Superior temporal gyrus (tissue), 1 donor: ENCODE data around the gene PKNOX1.
"Not testable (repeated sequence)": the region's sequence is repeated elsewhere in the genome, so short reads cannot be mapped to it uniquely, and the experiment has no call there.

ENCODE experiments used
- DNase-seq: peaks from one replicate; pipeline ENCODE4 v3.0.0-alpha.2; 2016; ENCODE audit errors: extremely low spot score

Gene PKNOX1

DNA sequence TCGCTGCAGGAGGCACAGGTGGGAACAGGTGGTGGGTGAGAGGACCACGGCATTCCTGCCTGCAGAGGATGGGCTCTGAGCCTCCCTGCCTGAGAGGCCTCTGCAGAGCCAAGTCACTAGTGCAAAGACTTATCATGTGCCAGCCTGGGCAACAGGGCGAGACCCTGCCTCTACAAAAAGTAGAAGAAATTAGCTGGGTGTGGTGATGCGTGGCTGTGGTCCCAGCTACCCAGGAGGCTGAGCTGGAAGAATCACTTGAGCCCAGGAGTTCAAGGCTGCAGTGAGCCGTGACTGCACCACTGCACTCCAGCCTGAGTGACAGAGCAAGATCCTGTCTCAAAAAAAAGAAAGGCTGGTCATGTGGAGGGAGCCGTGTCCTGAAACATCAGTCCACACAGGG is 46.4 kb downstream of the PKNOX1 start:
- DNase-seq: no peak

- DNase-seq: no peak
These were observed 46.8 kb downstream of the PKNOX1 start for GRCh38 chr21:43021191-43021590.

- no peak for DNase-seq
These were observed 47.6 kb downstream of the PKNOX1 start for GRCh38 chr21:43021756-43022600.

DNA sequence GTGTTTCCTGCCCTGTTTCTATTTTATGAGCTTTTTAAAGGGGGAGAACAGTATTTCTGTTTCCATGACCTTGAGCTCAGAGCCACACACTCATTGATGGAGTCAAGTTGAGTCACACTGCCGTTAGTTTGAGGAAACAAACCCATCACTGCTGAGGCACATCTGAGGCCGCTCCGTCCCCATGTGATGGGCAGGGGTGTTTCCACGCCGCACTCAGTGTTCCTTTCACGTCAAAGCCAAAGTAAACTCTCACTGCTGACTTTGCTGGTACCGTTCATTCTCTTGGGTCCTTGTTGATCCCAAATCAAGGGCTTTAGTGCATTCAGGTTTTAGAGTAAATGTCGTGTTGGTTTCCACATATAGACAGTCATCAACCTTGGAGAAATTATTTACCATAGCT is 48.8 kb downstream of the PKNOX1 start:
- no peak for DNase-seq

- DNase-seq: no peak
These were observed 50.2 kb downstream of the PKNOX1 start for GRCh38 chr21:43024439-43025136.

DNA sequence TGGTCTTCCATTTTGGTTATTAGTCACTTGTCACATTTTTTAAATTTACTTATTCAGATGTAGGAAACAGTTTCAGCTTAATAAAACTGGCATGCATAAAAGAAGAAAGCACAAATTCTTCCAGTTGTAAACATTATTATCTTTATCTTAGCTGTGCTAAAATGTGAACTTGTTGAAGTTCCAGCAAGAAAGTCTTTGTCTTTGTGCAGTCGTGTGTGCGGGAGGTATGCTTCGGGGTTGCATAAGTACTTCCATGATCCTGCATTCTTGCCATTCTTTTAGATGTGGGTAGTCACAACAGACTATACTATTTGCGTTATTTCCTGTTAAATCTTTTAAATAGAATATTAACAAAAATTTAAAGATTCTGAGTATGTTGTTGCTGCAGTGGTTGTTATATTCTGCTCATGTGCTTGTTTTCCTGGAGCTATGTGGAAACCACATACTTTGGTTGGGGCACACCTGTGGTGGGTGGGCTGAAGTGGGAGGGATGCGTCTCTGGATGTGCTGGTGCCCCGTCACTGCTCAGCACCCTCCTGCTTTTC is 51.3 kb downstream of the PKNOX1 start:
- no peak for DNase-seq

DNA sequence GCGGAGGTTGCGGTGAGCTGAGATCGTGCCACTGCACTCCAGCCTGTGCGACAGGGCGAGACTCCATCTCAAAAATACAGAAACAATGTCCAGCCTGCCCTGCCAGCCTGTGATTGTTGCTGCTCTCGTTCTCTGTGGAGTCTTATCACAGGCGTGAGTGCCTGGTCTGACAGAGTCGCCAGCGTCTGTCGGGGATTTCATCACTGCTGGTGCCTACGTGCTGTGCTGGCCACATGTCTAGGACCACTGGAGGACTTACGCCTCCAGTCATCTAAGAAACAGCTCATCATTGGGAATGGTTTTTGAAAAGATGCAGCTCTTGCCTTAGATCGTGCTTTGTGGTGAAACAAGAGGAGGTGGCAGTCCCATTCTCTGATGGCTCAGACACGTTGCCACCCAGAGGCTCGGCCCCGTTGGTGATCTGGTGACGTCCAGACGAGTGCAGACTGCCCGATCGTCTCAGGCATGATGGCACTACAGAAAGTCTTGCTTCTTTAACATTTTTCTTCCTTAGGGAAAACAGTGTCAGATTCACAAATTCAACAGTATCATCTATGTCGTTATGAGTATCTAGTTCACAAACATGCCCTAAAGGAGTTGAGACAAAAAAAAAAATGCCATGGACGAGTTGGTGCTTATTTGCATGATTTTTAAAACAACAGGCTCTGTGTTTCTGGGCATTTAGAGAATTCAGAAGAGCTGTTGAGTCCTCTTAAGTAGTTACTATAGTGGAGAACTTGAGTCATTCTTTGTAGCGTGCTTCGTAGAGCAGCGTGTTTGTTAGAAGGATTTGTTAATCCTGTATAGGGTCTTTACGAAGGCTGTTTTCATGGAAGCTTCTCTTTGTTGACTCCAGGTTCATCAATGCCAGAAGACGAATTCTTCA is 53.7 kb downstream of the PKNOX1 start:
- DNase-seq: no peak

- DNase-seq: no peak
These were observed 55.4 kb downstream of the PKNOX1 start for GRCh38 chr21:43029785-43030184.

- DNase-seq: no peak
These were observed 56.8 kb downstream of the PKNOX1 start for GRCh38 chr21:43031121-43031619.

GRCh38 chr21:43034101-43034500 is 59.7 kb downstream of the PKNOX1 start:
- no peak for DNase-seq

DNA sequence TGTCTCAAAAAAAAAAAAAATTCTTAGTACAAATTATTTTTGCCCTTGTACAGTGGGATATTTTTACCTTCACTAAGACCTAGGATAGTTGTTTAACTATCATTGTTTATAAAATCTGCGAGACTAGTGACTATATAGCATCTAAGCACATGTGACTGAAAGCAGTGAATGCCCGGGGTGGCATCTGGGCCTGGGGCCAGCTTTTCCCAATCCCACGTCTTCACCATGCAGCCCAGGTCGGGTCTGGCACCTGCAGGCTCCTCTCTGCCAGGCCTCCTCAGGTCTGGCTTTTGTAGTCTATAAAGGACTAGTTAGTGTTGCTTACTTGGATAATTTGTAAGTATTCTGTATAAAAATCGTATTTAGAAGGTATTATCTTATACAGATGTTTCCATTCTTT is 60.5 kb downstream of the PKNOX1 start:
- DNase-seq: no peak

- not testable (repeated sequence) for DNase-seq
These were observed 62.5 kb downstream of the PKNOX1 start for GRCh38 chr21:43036889-43037288.

DNA sequence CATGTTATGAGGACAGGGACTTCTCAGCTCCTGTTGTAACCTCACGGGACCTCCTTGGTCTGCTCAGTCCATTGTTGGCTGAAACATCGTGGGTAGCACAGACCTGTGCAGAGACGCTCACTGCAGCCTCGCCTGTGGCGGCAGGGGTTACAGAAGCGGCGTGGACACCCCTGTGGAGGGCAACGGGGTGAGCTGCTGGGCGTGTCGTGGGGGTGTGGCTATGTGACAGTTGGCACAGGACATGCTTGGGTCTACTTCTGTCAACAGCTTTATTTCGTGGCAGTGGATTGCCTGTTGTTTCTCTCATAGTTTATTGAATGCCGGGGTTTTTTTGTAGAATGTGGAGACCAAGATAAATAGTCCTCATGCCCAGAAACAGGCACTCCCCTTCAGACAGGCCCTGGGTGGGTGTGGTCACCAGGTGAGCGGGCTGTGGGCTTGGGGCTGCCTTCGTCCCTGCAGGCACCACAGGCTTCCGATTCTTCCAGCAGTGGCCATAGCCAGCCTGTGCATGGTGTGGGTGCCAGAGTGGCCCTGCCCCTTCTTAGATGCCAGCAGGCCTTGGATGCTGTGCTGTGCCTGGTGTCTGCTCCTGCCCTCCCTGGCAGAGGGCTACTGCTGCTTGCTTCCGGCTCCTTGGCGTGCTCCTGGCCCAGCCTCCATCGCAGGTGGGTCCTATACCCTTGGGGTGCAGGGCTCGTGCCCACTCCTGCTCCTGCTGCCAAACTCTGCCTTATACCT is 63.7 kb downstream of the PKNOX1 start:
- not testable (repeated sequence) for DNase-seq

DNA sequence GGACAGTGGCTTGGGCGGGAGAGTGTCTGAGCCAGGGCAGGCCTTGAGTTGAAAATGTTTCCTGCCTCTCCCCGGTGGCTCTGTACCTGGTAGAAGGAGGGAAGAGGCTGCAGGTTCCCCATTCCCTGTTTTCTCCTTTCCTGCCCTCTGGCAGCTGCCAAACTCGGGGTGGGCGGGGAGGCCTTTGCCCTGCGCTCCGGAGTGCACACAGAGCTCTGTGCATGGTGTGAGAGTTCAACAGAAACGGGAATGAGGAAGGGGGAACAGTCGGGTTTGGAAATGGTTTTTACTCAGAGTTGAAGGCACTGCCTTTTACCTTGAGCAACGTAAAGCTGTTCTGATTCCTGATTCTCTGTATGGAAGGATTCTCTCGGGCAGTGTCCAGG is 64.3 kb downstream of the PKNOX1 start:
- not testable (repeated sequence) for DNase-seq

GRCh38 chr21:43042169-43042568 is 67.8 kb downstream of the PKNOX1 start:
- not testable (repeated sequence) for DNase-seq

DNA sequence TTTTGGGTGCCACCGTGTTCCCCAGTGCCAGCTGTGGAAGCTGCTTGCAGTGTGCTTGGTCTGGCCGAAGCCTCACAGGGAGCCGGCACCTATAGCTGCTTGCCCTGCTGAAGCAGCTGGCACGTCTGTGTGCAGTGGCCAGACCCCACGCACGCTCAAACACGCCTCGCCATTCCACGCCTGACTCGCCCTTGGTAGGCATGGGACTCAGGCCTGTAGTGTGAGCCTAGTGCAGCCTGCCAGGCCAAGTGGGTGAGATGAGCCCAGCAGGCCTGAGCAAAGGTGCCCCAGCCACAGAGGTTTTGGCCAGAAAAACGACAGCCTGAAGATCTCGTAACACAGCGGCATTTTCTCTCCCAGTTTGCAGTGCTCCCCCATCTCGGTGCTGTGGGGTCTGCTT is 68.9 kb downstream of the PKNOX1 start:
- not testable (repeated sequence) for DNase-seq

DNA sequence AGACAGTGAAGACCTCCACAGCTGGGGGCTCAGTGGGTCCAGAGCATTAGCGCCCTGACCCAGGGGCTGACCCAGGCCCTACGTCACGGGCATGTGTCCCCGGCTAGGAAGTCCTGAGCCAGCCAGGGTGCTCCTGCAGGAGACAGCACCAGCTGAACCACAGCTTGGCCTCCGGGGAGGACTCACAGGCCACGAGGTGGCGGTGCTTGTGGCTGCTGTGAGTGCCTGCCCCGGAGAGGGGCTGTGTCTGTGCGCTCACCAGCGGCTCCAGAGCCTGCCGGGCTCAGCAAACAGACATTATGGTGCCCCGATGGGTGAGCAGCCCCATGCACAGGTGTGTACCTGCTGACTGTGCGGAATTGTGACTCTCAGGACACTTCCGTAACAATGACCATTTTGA is 70.2 kb downstream of the PKNOX1 start:
- DNase-seq: not testable (repeated sequence)

DNA sequence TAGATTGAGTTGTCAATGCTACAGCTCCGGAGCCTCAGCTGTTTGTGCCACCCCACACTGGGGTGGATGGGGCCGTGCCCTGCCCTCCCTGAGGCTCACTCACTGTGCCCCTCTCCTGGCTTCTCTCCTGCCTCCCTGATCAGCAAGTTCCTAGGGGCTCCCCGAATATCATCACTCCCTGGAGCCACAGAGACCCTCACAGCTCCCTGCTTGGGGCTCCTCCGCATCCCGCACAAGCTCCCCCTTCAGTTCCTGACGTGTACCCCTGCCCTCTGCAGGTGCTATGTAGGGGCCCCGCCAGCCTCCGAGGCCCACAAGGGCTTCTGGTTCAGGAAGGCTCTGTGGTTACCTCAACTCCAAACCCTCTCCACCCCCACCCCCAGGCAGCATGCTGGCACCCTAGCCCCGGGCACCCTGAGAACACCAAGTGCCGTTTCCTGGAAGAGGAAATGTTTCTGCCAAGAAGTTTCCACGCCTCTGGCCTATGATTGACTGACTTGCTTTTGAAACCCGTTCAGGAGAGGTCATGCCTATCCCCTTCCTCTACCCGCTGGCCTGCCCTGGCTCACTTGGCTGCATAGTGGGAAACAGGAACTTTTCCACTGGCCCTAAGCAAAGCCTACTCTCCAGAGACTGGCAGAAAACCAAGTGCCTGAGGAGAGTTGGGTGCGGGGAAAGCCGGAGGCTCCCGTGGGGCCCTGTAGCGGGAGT is 71.0 kb downstream of the PKNOX1 start:
- not testable (repeated sequence) for DNase-seq

- not testable (repeated sequence) for DNase-seq
These were observed 71.8 kb downstream of the PKNOX1 start for GRCh38 chr21:43045876-43046821.
